Measurements from ENCODE around the gene ABHD17A. TPM values are rescaled to one million over a fixed set of nuclear protein-coding genes. Genes with fewer than 3 reads are reported as not detected.

Gene ABHD17A
- total RNA-seq, 1 donor from 2014 or later: 73.9 TPM

DNA sequence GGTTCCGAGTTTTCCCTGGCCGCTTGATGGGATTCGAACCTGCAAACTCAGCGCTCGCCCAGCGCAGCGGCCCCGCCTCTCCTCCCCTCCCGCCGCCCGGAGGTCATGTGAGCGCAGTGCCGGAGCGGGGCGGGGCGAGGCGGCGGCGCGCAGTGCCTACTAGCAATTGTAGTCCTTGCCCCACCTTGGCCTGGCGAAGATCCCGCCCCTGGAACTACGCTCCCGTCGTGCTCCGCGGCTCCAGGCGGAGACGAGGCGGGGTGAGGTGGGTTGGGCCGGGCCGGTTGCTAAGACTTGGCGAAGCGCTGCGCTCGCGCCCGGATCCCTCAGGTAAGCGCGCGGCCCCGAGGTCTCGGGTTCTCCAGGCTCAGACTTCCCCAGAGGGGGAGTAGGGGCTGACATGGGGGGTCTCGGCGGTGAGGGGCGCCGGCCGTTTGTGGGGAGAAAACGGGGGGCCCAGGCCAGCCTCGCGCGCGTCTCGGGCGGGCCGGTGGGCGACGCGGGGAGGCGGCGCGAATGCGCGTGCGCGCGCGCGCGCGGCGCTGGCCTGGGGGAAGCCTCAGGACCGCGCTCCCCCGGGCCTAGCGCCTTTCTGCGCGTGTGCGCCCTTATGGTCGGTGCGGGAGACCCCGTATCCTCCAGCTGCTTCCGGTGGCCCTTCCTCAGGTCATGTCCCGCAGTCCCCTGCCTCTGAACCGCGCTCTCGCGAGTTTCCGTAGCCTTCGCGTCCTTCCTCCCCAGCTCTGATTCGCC, 20.0 kb upstream of the ABHD17A start, which contains the start of the genes ADAT3 and SCAMP4:
Gene ADAT3 (plus strand): TSS at position 290 of the 753 bp plus-strand sequence. CDS start 6,649 bp downstream, outside the sequence.
Gene SCAMP4 (plus strand): TSS at position 290 of the 753 bp plus-strand sequence. CDS start 9,621 bp downstream, outside the sequence.
- Mint-ChIP-seq H3K9me3 (no peaks in the 10 kb centered on the region), H3K27me3 (ENCODE audit: low read depth) (no peaks in the 10 kb centered on the region), H3K4me1 (peaks cover 18% of the 10 kb centered on the region), H3K36me3 (ENCODE audit: low read depth) (no peaks in the 10 kb centered on the region), H3K4me3 (peak within 1 kb of the TSS; percentile 90), H3K27ac (ENCODE audit: unreplicated experiment) (peak within 1 kb of the TSS; percentile 96)
- TF ChIP-seq, protein P1, sequence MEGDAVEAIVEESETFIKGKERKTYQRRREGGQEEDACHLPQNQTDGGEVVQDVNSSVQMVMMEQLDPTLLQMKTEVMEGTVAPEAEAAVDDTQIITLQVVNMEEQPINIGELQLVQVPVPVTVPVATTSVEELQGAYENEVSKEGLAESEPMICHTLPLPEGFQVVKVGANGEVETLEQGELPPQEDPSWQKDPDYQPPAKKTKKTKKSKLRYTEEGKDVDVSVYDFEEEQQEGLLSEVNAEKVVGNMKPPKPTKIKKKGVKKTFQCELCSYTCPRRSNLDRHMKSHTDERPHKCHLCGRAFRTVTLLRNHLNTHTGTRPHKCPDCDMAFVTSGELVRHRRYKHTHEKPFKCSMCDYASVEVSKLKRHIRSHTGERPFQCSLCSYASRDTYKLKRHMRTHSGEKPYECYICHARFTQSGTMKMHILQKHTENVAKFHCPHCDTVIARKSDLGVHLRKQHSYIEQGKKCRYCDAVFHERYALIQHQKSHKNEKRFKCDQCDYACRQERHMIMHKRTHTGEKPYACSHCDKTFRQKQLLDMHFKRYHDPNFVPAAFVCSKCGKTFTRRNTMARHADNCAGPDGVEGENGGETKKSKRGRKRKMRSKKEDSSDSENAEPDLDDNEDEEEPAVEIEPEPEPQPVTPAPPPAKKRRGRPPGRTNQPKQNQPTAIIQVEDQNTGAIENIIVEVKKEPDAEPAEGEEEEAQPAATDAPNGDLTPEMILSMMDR (conservative IDR thresholded peaks at IDR 0.05): no peak
- peak; percentile 95 for DNase-seq (ENCODE audit: low read depth, low spot score)

GRCh38 chr19:1904860-1905109, 19.5 kb upstream of the ABHD17A start:
- Mint-ChIP-seq H3K27ac (ENCODE audit: unreplicated experiment) (no peak overlapping the region), H3K36me3 (ENCODE audit: low read depth) (no peaks in the 10 kb centered on the region), H3K27me3 (ENCODE audit: low read depth) (no peaks in the 10 kb centered on the region), H3K4me1 (peaks cover 16% of the 10 kb centered on the region), H3K4me3 (peak overlapping the region; percentile 88), H3K9me3 (no peaks in the 10 kb centered on the region)
- no peak for DNase-seq (ENCODE audit: low read depth, low spot score)
- TF ChIP-seq, protein P1 (conservative IDR thresholded peaks at IDR 0.05): no peak

DNA sequence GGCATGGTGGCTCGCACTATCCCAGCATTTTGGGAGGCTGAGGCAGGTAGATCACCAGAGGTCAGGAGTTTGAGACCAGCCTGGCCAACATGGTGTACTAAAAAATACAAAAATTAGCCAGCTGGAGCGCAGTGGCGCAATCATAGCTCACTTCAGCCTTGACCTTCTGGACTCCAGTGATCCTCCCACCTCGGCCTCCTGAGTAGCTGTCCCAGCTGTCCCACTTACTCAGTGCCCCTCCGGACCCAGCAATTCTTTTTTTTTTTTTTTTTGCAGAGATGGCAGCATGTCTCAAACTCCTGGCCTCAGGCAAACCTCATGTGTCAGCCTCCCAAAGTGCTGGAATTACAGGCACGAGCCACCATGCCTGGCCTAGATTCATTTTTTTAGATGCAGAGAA, 17.6 kb upstream of the ABHD17A start:
- no peaks in the 10 kb centered on the region for H3K36me3 Mint-ChIP-seq (ENCODE audit: low read depth)
- H3K4me1 Mint-ChIP-seq: peaks cover 16% of the 10 kb centered on the region
- H3K9me3 Mint-ChIP-seq: no peaks in the 10 kb centered on the region
- H3K27me3 Mint-ChIP-seq (ENCODE audit: low read depth): no peaks in the 10 kb centered on the region
- H3K27ac Mint-ChIP-seq (ENCODE audit: unreplicated experiment): no peak overlapping the region
- H3K4me3 Mint-ChIP-seq: no peak overlapping the region
- no peak for DNase-seq (ENCODE audit: low read depth, low spot score)
- TF ChIP-seq, protein P1 (conservative IDR thresholded peaks at IDR 0.05): no peak

DNA sequence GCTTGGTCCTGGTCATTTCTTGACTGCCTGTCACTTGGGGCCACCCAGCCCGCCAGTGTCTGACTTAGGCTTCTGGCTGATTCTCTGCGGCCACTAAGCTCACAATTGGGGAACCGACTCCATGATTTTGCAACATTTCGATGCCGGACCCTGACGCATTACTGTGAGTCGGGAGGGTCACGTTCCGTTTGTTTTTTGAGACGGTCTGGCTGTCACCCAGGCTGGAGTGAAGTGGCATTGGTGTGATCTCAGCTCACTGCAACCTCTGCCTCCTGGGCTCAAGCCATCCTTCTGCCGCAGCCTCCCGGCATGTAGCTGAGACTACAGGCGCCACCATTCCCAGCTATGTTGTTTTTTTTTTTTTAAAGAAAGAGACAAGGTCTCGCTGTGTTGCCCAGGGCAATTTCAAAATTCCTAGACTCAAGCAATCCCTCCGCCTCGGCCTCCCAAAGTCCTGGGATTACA, 16.7 kb upstream of the ABHD17A start:
- Mint-ChIP-seq H3K36me3 (ENCODE audit: low read depth) (no peaks in the 10 kb centered on the region), H3K9me3 (peaks cover 4% of the 10 kb centered on the region), H3K27ac (ENCODE audit: unreplicated experiment) (no peak overlapping the region), H3K4me3 (no peak overlapping the region), H3K27me3 (ENCODE audit: low read depth) (no peaks in the 10 kb centered on the region), H3K4me1 (peaks cover 23% of the 10 kb centered on the region)
- TF ChIP-seq, protein P1 (conservative IDR thresholded peaks at IDR 0.05): no peak
- DNase-seq (ENCODE audit: low read depth, low spot score): no peak

GRCh38 chr19:1896508-1896907, 11.2 kb upstream of the ABHD17A start:
- no peaks in the 10 kb centered on the region for H3K27me3 Mint-ChIP-seq (ENCODE audit: low read depth)
- H3K4me3 Mint-ChIP-seq: peak overlapping the region; percentile 15
- H3K9me3 Mint-ChIP-seq: peaks cover 4% of the 10 kb centered on the region
- H3K36me3 Mint-ChIP-seq (ENCODE audit: low read depth): no peaks in the 10 kb centered on the region
- TF ChIP-seq, protein P1 (conservative IDR thresholded peaks at IDR 0.05): no peak
- DNase-seq (ENCODE audit: low read depth, low spot score): no peak
- H3K4me1 Mint-ChIP-seq: peaks cover 10% of the 10 kb centered on the region
- no peak overlapping the region for H3K27ac Mint-ChIP-seq (ENCODE audit: unreplicated experiment)
